GM18520 (cell line): ENCODE measurements around the gene KASH5.

ENCODE experiments used
- ATAC-seq: cut with Tn5 transposase; IDR thresholded peaks from one replicate; pipeline ENCODE4 v1.9.1; 2021; ENCODE audit not compliant: unreplicated experiment

The KASH5 gene

GRCh38 chr19:49420227-49420626 is 32.2 kb downstream of the KASH5 start:
- ATAC-seq: no peak

- no peak for ATAC-seq
Measured at GRCh38 chr19:49421039-49421877, 33.2 kb downstream of the KASH5 start.

GRCh38 chr19:49421878-49422202 is 33.8 kb downstream of the KASH5 start:
- no peak for ATAC-seq

- ATAC-seq: no peak
Measured at GRCh38 chr19:49422407-49423070, 34.5 kb downstream of the KASH5 start.

- no peak for ATAC-seq
Measured at GRCh38 chr19:49423071-49423984, 35.3 kb downstream of the KASH5 start, which contains the start of gene PTH2. Gene PTH2 (minus strand): TSS chr19:49423441. CDS start chr19:49423339, 102 bp downstream.

GRCh38 chr19:49423985-49424303 is 35.9 kb downstream of the KASH5 start:
- ATAC-seq: no peak

GRCh38 chr19:49425178-49425577 is 37.1 kb downstream of the KASH5 start, which contains the start of gene GFY:
Gene GFY (plus strand): TSS chr19:49425388. CDS start chr19:49426431, 1,043 bp downstream.
- ATAC-seq: no peak

GRCh38 chr19:49425922-49426592 is 38.0 kb downstream of the KASH5 start:
- ATAC-seq: no peak

- ATAC-seq: no peak
Measured at GRCh38 chr19:49427339-49427738, 39.3 kb downstream of the KASH5 start.

- no peak for ATAC-seq
Measured at GRCh38 chr19:49427855-49428546, 40.0 kb downstream of the KASH5 start.

- ATAC-seq: no peak
Measured at GRCh38 chr19:49428547-49429451, 40.8 kb downstream of the KASH5 start.

GRCh38 chr19:49430172-49430677 is 42.2 kb downstream of the KASH5 start:
- no peak for ATAC-seq

- ATAC-seq: no peak
Measured at GRCh38 chr19:49430678-49431329, 42.8 kb downstream of the KASH5 start.

GRCh38 chr19:49431330-49431749 is 43.3 kb downstream of the KASH5 start:
- ATAC-seq: no peak

GRCh38 chr19:49432141-49433073 is 44.4 kb downstream of the KASH5 start:
- ATAC-seq: no peak

GRCh38 chr19:49433240-49433901 is 45.3 kb downstream of the KASH5 start:
- no peak for ATAC-seq
